GM19324 (cell line): Measurements from ENCODE around the gene PHKG1.
"Not testable (repeated sequence)": the region's sequence is repeated elsewhere in the genome, so short reads cannot be mapped to it uniquely, and the experiment has no call there.

ENCODE experiments used
- ATAC-seq: cut with Tn5 transposase; IDR thresholded peaks from one replicate; pipeline ENCODE4 v1.9.1; 2021; ENCODE audit warnings: mild to moderate bottlenecking, moderate library complexity; ENCODE audit not compliant: unreplicated experiment, low FRiP score

Gene PHKG1

GRCh38 chr7:56086761-56087160 is 6.0 kb downstream of the PHKG1 start:
- ATAC-seq: no peak

GRCh38 chr7:56083150-56083785 is 9.5 kb downstream of the PHKG1 start:
- ATAC-seq: no peak

- ATAC-seq: no peak
These were observed 11.0 kb downstream of the PHKG1 start for GRCh38 chr7:56081626-56082340.

GRCh38 chr7:56080726-56081435 is 11.9 kb downstream of the PHKG1 start:
- not testable (repeated sequence) for ATAC-seq

GRCh38 chr7:56079450-56080185 is 13.1 kb downstream of the PHKG1 start:
- no peak for ATAC-seq

- no peak for ATAC-seq
These were observed 14.6 kb downstream of the PHKG1 start for GRCh38 chr7:56078196-56078595.

GRCh38 chr7:56077681-56078080 is 15.1 kb downstream of the PHKG1 start:
- ATAC-seq: no peak

- ATAC-seq: peak; percentile 85
These were observed 18.4 kb downstream of the PHKG1 start for GRCh38 chr7:56074371-56074791.

- ATAC-seq: not testable (repeated sequence)
These were observed 26.4 kb downstream of the PHKG1 start for GRCh38 chr7:56066376-56066775.

- peak; percentile 92 for ATAC-seq
These were observed 28.7 kb downstream of the PHKG1 start, which contains the start of gene SUMF2 for GRCh38 chr7:56063882-56064625. Gene SUMF2 (plus strand): TSS chr7:56064286. CDS start chr7:56064312, 26 bp downstream.

- ATAC-seq: no peak
These were observed 29.3 kb downstream of the PHKG1 start for GRCh38 chr7:56063500-56063881.

GRCh38 chr7:56062382-56062781 is 30.4 kb downstream of the PHKG1 start:
- no peak for ATAC-seq

GRCh38 chr7:56053993-56054392 is 38.8 kb downstream of the PHKG1 start:
- no peak for ATAC-seq

GRCh38 chr7:56053379-56053778 is 39.4 kb downstream of the PHKG1 start:
- no peak for ATAC-seq

- ATAC-seq: peak; percentile 97
These were observed 41.2 kb downstream of the PHKG1 start, which contains the start of the genes CCT6A and PSPH for GRCh38 chr7:56051339-56052191. Gene CCT6A (plus strand): TSS chr7:56051765. CDS start chr7:56051849, 84 bp downstream. Gene PSPH (minus strand): TSS chr7:56051444. CDS start chr7:56021212, 30,232 bp downstream.

GRCh38 chr7:56051053-56051338 is 41.8 kb downstream of the PHKG1 start:
- no peak for ATAC-seq

GRCh38 chr7:56048763-56049162 is 44.0 kb downstream of the PHKG1 start:
- ATAC-seq: not testable (repeated sequence)

GRCh38 chr7:56048245-56048644 is 44.5 kb downstream of the PHKG1 start:
- ATAC-seq: no peak

GRCh38 chr7:56047446-56048116 is 45.2 kb downstream of the PHKG1 start:
- ATAC-seq: not testable (repeated sequence)
